ENCODE data around the gene GRIN3B.
"Not testable (repeated sequence)": the region's sequence is repeated elsewhere in the genome, so short reads cannot be mapped to it uniquely, and the experiment has no call there.

Gene GRIN3B

DNA sequence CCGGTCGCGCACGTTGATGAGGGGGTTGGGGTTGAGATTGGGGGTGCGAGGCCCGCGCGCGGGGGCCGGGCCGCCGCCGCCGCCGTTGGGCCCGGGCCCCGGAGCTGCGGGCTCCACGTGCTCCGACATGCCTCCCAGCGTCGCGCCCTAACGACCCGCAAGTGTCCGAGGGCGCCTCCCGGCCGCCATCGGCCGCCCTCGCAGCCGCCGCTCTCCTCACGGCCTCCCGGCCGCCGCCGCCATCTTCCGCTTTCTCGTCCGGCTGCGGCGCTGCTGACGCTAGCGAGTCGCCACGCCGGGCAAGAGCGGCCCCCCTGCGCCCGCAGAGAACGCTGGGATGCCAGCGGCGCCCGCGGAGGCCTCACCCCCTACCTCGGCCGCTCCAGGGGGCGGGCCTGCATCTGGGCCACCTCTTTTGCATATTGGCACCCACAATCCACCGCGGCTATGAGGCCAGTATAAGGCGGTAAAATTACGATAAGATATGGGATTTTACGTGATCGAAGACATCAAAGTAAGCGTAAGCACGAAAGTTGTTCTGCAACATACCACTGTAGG is 20.7 kb downstream of the GRIN3B start, which contains the start of gene TMEM259:
Gene TMEM259, minus strand, starts transcription at position 256 of the 558 bp plus-strand sequence. Its CDS starts 127 bp downstream, at position 129.
- DNase-seq: peak; percentile 97 to 99

DNA sequence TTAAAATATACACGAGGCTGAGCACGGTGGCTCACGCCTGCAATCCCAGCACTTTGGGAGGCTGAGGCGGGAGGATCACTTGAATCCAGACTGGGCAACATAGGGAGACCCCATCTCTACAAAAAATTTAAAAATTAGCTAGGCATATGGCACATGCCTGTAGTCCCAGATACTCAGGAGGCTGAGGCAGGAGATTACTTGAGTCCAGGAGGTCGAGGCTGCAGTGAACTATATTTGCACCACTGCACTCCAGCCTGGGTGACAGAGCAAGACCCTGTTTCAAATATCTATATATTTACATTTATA is 23.6 kb downstream of the GRIN3B start:
- DNase-seq: not testable (repeated sequence)

DNA sequence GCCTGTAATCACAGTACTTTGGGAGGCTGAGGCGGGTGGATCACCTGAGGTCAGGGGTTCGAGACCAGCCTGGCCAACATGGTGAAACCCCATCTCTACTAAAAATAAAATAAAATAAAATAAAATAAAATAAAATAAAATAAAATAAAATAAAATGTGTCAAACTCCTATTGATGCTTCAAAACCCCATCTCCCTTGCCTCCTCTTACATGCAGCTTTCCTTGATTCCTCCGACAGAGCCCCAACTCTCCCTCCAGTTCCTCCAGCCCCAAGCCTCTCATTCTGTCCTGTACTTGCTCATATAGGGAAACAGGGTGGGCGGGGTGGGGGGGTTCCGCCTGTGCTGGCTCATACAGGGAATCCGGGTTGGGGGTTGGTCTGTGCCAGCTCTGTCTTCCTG is 24.9 kb downstream of the GRIN3B start:
- DNase-seq: not testable (repeated sequence)

GRCh38 chr19:1025960-1026782 is 26.0 kb downstream of the GRIN3B start, which contains the start of gene CNN2:
Gene CNN2 (plus strand): TSS chr19:1026608. CDS start chr19:1026662, 54 bp downstream.
- peak; percentile 59 to 60 for DNase-seq

GRCh38 chr19:1026783-1027649 is 26.8 kb downstream of the GRIN3B start:
- DNase-seq: no peak

DNA sequence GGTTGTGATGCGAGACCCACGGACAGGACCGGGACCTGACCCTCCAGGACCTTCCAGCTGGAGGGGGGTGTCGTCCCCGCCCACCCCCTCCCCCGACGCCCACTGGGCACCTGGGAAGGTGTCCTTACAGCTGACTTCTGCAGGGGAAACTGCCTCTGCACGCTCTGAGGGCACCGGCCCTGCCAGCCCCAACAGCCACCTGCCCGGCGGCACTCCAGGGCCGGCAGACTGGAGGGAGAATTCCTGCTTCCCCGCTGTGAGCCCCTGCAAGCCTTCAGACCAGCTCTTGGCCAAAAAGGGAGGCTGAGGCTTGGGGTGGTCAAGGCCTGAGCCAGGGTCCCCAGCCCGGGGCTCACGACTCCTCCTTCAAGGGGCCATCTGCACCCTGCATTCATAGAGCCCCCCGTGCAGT is 27.4 kb downstream of the GRIN3B start:
- DNase-seq: no peak

DNA sequence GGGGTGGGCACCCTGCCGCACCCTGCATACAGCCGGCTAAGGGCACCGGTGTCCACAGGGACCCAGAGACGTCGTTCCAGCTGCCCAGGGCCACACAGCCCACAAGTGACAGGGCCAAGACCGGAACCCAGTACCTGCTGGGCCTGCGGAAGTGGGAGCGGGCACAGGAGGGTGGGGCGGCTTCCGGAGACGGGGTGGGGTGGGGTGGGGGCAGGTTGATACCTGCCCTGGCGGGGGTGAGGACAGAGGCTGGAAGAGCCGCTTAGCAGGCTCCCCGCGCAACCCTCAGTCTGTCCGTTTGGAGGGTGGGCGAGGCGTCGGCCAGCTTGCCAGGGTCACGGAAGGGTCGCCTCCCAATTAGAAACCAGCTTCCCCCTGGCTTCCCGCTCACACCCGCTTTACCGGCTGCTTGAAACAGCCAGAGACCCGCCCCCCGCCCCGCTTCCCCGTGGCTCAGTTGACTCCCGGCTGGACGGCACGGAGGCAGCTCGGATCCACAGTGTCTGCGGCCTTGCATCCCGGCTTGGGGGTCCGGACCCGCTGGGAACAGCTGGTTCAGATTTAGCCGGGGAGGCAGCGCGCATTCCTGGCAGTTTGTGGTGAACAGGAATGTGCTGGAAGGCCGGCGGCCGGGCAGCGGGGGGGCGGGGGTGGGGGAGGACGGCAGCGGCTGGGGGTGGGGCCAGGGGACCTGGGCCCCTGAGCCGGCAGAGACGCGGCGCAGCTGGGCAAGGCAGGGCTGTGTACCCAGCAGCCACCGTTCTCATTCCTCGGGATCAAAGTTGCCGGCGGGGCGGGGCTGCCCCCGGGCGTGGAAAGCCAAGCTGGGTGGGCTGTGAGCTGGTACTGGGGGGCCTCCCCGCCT is 28.1 kb downstream of the GRIN3B start:
- DNase-seq: peak in 1 of 2 donors; percentile 57

DNA sequence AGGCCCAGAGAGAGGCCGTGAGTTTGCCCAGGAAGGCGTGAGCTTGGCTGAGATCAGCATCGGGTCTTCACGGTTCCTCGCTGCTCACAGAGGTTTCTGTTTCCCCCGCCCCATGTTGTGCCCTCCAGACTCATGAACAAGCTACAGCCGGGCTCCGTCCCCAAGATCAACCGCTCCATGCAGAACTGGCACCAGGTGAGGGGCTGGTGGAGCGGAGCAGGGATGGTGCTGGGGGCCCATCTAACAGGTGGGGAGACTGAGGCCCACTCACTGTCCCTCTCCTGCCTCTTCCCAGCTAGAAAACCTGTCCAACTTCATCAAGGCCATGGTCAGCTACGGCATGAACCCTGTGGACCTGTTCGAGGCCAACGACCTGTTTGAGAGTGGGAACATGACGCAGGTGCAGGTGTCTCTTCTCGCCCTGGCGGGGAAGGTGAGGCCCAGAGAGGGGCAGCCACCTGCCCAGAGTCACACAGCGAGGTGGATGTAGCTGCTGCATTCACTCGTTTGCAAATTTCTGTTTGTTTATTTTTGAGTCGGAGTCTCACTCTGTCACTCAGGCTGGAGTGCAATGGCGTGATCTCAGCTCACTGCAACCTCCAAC is 32.1 kb downstream of the GRIN3B start:
- DNase-seq: no peak

DNA sequence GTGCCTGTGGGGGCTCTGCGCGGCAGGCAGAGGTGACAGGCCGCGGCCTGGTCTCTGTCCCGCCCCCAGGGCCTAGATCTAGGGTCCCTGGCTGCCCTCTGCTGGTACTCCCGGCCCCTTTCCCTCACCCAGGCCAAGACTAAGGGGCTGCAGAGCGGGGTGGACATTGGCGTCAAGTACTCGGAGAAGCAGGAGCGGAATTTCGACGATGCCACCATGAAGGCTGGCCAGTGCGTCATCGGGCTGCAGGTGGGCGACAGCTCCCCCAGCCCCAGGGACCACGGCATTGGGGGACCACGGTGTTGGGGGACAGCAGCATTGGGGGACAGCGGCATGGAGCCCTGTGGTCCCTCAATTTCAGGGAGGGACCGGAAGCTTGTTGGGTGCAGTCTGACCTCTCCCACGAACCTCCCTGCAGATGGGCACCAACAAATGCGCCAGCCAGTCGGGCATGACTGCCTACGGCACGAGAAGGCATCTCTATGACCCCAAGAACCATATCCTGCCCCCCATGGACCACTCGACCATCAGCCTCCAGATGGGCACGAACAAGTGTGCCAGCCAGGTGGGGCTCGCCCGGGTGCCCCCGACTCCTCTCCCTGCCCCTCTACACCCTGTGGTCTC is 35.9 kb downstream of the GRIN3B start:
- DNase-seq: no peak

DNA sequence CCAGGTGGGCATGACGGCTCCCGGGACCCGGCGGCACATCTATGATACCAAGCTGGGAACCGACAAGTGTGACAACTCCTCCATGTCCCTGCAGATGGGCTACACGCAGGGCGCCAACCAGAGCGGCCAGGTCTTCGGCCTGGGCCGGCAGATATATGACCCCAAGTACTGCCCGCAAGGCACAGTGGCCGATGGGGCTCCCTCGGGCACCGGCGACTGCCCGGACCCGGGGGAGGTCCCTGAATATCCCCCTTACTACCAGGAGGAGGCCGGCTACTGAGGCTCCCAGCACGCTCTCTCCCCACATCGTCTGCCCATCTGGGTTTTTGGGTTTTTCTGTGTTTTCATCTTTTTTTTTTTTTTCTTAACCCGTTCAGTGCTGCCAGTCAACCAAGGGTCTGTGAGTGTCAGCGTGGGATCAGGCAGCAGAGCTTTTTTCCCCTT is 37.4 kb downstream of the GRIN3B start:
- no peak for DNase-seq

DNA sequence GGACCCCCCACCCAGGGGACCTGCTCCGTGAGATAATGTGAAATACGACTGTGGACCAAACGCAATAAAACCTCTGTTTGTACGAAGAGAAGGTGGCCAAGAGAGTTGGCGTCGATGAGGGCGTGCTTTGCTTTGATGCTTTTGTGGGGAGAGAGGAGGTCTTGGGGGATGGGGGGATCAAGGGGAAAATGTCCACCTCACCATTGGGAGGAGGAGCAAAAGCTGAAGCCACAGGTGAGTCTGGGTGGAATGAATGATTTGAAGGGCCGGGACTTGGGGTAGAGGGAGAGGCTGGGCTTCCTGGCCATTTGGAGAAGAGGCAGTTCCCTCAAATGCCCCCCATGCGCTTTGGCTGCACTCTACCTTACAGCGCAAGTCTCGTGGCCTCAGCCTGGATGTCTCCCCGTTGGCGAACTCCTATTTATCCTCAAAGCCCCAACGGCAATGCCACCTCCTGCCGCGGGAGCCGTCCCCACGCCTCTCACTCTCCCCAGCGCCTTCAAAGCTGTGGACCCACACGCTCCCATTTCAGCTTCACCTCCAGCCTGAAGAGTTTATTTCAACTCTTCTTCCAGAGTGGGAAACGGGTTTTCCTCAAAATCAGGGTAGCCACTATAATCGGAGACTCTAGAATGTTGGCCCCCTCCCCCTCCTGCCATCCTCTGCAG is 38.9 kb downstream of the GRIN3B start:
- DNase-seq: no peak

- DNase-seq: peak; percentile 97 to 100
These were observed 39.6 kb downstream of the GRIN3B start, which contains the start of gene ABCA7 for GRCh38 chr19:1039646-1040475. Gene ABCA7 (plus strand): TSS chr19:1040107. CDS start chr19:1041362, 1,255 bp downstream.

- peak; percentile 87 to 90 for DNase-seq
These were observed 40.5 kb downstream of the GRIN3B start for GRCh38 chr19:1040476-1041271.

DNA sequence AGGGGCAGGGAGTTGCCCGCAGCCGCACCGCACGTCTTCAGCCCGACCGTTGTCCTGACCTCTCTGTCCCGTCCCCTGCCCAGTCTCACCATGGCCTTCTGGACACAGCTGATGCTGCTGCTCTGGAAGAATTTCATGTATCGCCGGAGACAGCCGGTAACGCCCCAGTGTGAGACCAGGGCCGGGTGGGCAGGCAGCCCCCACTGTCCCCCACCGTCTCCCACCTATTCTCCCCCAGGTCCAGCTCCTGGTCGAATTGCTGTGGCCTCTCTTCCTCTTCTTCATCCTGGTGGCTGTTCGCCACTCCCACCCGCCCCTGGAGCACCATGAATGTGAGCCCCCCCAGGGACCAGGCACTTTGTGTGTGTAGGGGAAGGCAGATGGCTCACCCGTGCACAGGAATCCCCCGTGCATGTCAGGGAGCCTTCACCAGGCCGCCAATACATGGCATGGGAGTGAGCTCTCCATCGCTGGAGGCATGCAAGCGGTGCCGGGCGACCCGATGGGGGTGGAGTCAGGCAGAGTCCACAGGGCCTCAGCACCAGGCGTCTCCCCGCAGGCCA is 41.1 kb downstream of the GRIN3B start:
- DNase-seq: no peak

GRCh38 chr19:1041835-1042685 is 41.8 kb downstream of the GRIN3B start:
- no peak for DNase-seq

DNA sequence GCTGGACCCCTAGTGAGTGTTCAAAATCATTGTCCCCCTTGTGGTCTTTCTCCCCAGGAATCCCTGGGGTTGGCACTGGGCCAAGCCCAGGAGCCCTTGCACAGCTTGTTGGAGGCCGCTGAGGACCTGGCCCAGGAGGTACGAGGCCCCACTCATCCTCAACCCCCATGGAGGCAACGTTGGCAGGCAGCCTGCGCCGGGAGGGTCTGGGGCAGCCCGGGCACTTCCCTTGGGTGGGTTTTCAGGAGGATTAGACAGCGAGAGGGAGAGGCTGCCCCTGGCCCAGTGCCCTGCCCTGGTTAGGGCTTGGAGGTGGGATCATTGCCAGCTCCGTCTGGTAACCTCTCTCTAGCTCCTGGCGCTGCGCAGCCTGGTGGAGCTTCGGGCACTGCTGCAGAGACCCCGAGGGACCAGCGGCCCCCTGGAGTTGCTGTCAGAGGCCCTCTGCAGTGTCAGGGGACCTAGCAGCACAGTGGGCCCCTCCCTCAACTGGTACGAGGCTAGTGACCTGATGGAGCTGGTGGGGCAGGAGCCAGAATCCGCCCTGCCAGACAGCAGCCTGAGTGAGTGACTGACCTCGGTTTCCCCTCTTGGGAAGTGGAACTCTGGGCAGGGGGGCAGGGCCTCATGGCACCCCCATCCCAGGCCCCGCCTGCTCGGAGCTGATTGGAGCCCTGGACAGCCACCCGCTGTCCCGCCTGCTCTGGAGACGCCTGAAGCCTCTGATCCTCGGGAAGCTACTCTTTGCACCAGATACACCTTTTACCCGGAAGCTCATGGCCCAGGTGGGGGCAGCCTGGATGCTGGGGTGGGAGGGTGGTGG is 42.7 kb downstream of the GRIN3B start:
- no peak for DNase-seq

DNA sequence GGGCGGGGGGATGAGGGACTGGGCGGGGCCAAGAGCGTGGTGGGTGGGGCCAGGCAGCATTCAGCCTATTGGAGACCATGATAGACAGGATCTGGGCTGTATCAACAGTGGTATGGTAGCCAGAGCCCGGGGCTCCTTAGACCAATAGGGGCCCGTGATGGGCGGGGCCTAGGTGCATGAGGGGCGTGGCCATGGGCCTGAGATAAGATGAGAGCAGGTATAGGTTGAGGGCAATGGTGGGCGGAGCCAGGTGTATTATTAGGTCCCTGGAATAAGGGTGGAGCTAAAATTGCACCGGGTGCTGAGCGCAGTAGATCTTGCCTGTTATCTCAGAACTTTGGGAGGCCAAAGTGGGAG is 45.0 kb downstream of the GRIN3B start:
- peak in 1 of 2 donors; percentile 46 for DNase-seq

All from activated CD4-positive, alpha-beta T cell treated with anti-CD3 and anti-CD28 coated beads for 4 hours (primary cell).